Fibroblast of the aortic adventitia (primary cell): Measurements from ENCODE around the gene KLK7. TPM values are rescaled to one million over a fixed set of nuclear protein-coding genes. Genes with fewer than 3 reads are reported as not detected.

ENCODE experiments used
- DNase-seq: peaks from one replicate; pipeline ENCODE4 v3.0.0-alpha.2; 2010; ENCODE audit warnings: low read depth
- H3K4me3 ChIP-seq: 2 replicates; pipeline ENCODE4 v1.5.1; 2011; ENCODE audit warnings: low read depth, mild to moderate bottlenecking, control low read depth, low read length, moderate library complexity
- CTCF ChIP-seq: IDR thresholded peaks from 2 replicates; pipeline ENCODE4 v1.5.1; 2011; ENCODE audit warnings: mild to moderate bottlenecking, low read length, control low read depth, inconsistent platforms; ENCODE audit not compliant: insufficient read depth
- total RNA-seq: library from RNA; depleted of rRNA; stranded (reverse); fragments of >200 nt; gene quantifications from 2 replicates; pipeline ENCODE4 v1.2.3, GENCODE V29; 2012; ENCODE audit warnings: low replicate concordance

Gene KLK7
- total RNA-seq, 1 donor, result 0.18 TPM

GRCh38 chr19:50980208-50980607, 3.5 kb downstream of the KLK7 start:
- DNase-seq, result no peak
- no peak for TF ChIP-seq CTCF
- no peak overlapping the region for H3K4me3 ChIP-seq

GRCh38 chr19:50979758-50980157, 4.0 kb downstream of the KLK7 start:
- H3K4me3 ChIP-seq, result no peak overlapping the region
- no peak for TF ChIP-seq CTCF
- DNase-seq, result no peak

GRCh38 chr19:50978772-50979390, 4.8 kb downstream of the KLK7 start:
- DNase-seq, result no peak
- TF ChIP-seq CTCF, result no peak
- no peak overlapping the region for H3K4me3 ChIP-seq

- no peak for DNase-seq
- no peak overlapping the region for H3K4me3 ChIP-seq
- TF ChIP-seq CTCF, result no peak
Observed at GRCh38 chr19:50977626-50978025, 6.1 kb downstream of the KLK7 start.

- DNase-seq, result no peak
- no peak overlapping the region for H3K4me3 ChIP-seq
- no peak for TF ChIP-seq CTCF
Observed at GRCh38 chr19:50975766-50976165, 8.0 kb downstream of the KLK7 start.

- DNase-seq, result no peak
- no peak for TF ChIP-seq CTCF
- H3K4me3 ChIP-seq, result no peak overlapping the region
Observed at GRCh38 chr19:50974702-50975556, 8.8 kb downstream of the KLK7 start.
